Measurements from ENCODE around the gene MAPK8IP3. TPM values are rescaled to one million over a fixed set of nuclear protein-coding genes. Genes with fewer than 3 reads are reported as not detected.

The MAPK8IP3 gene
- total RNA-seq, 1 donor from 2014 or later: 28.5 TPM

DNA sequence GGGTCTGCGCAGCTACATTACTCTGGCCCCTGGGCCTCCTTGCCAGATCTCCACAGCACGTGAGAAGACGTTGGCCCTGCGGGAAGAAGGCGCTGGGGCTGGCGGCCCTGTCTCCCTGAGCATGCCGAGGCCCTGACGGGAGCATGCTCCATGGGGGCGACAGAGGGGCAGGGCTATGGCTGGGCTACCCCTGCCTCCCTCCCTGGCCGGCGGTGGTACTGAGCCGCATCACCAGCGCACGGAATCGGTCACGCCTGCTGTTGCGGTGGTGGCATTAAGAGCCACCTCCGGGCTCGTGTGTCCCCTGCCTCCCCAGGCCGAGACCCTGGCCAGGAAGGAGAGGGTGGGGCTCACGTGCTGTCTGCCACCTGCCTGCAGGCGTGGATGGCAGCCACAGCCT lies 28.1 kb downstream of the MAPK8IP3 start:
- Histone ChIP-seq H3K4me2 (no peak overlapping the region), H4K20me1 (ENCODE audit: low read depth) (peaks cover 2% of the 10 kb centered on the region), H3K9me3 (ENCODE audit: low read depth) (no peaks in the 10 kb centered on the region), H3K9ac (no peak overlapping the region), H3K79me2 (ENCODE audit: low read depth) (no peaks in the 10 kb centered on the region), H3K36me3 (no peaks in the 10 kb centered on the region), H3K4me1 (no peaks in the 10 kb centered on the region), H3K27me3 (no peaks in the 10 kb centered on the region), H2AFZ (replicated peaks) (no peak overlapping the region), H3F3A (ENCODE audit: low read depth) (peaks cover 45% of the 10 kb centered on the region), H3K4me3 (no peak overlapping the region), H3K27ac (no peak overlapping the region)
- no peak for DNase-seq (ENCODE audit: low spot score)
- H3K9me3 Mint-ChIP-seq: peaks cover 2% of the 10 kb centered on the region
- no peaks in the 10 kb centered on the region for H3K27me3 Mint-ChIP-seq (ENCODE audit: insufficient read depth, low read depth)
- no peak overlapping the region for H3K27ac Mint-ChIP-seq
- no peak overlapping the region for H3K4me3 Mint-ChIP-seq
- H3K36me3 Mint-ChIP-seq: peaks cover 4% of the 10 kb centered on the region
- H3K4me1 Mint-ChIP-seq: no peaks in the 10 kb centered on the region
- TF ChIP-seq, protein P1, sequence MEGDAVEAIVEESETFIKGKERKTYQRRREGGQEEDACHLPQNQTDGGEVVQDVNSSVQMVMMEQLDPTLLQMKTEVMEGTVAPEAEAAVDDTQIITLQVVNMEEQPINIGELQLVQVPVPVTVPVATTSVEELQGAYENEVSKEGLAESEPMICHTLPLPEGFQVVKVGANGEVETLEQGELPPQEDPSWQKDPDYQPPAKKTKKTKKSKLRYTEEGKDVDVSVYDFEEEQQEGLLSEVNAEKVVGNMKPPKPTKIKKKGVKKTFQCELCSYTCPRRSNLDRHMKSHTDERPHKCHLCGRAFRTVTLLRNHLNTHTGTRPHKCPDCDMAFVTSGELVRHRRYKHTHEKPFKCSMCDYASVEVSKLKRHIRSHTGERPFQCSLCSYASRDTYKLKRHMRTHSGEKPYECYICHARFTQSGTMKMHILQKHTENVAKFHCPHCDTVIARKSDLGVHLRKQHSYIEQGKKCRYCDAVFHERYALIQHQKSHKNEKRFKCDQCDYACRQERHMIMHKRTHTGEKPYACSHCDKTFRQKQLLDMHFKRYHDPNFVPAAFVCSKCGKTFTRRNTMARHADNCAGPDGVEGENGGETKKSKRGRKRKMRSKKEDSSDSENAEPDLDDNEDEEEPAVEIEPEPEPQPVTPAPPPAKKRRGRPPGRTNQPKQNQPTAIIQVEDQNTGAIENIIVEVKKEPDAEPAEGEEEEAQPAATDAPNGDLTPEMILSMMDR (IDR thresholded peaks at IDR 0.05): no peak
- TF ChIP-seq EZH2 (IDR thresholded peaks at IDR 0.05) (no peak), EZH2phosphoT487 (IDR thresholded peaks at IDR 0.05) (no peak)

DNA sequence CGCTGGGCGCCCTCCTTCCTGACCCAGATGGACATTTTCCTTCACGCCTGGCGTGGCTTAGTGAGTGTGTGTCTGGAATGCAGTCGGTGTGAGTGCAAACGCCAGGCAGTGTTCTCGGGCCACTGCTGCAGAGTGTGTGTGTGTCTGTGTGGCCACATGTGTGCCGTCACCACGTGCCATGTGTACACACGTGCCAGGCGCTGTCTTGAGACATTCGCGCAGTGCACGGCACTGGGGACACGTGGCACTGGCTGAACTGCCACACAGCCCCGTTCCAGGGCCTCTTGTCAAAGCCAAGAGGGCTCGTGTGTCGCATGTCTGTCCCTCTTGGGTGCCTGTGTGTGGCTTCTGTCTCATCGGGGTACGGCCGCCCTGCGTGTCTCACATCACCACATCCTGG lies 28.8 kb downstream of the MAPK8IP3 start:
- Histone ChIP-seq H3K36me3 (no peaks in the 10 kb centered on the region), H3K4me2 (no peak overlapping the region), H3K9me3 (ENCODE audit: low read depth) (no peaks in the 10 kb centered on the region), H3K4me3 (no peak overlapping the region), H3K4me1 (no peaks in the 10 kb centered on the region), H2AFZ (replicated peaks) (no peak overlapping the region), H4K20me1 (ENCODE audit: low read depth) (no peaks in the 10 kb centered on the region), H3K27me3 (no peaks in the 10 kb centered on the region), H3F3A (ENCODE audit: low read depth) (peaks cover 52% of the 10 kb centered on the region), H3K9ac (no peak overlapping the region), H3K27ac (no peak overlapping the region), H3K79me2 (ENCODE audit: low read depth) (no peaks in the 10 kb centered on the region)
- no peaks in the 10 kb centered on the region for H3K27me3 Mint-ChIP-seq (ENCODE audit: insufficient read depth, low read depth)
- H3K9me3 Mint-ChIP-seq: peaks cover 2% of the 10 kb centered on the region
- TF ChIP-seq EZH2 (IDR thresholded peaks at IDR 0.05): no peak
- TF ChIP-seq, protein P1 (IDR thresholded peaks at IDR 0.05): no peak
- no peak for TF ChIP-seq EZH2phosphoT487 (IDR thresholded peaks at IDR 0.05)
- peaks cover 3% of the 10 kb centered on the region for H3K36me3 Mint-ChIP-seq
- H3K4me3 Mint-ChIP-seq: no peak overlapping the region
- H3K4me1 Mint-ChIP-seq: no peaks in the 10 kb centered on the region
- no peak overlapping the region for H3K27ac Mint-ChIP-seq
- no peak for DNase-seq (ENCODE audit: low spot score)

DNA sequence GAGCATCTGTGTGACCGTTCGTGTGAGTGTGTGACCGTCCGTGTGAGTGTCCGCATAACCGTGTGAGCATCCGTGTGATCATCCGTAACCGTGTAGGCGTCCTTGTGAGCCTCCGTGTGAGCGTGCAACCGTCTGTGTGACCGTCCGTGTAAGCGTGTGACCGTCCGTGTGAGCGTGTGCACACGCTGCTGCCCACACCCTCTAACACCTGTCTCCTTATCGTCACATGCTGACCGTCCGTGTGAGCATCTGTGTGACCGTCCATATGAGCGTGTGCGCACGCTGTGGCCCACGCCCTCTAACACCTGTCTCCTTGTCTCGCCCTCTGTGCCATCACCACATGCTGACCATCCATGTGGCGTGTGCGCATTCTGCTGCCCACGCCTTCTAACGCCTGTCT lies 34.2 kb downstream of the MAPK8IP3 start:
- no peak overlapping the region for H3K4me2 ChIP-seq

More for the DNA sequence above, 34.2 kb downstream of the MAPK8IP3 start:
- no peak overlapping the region for H3K27ac ChIP-seq
- H3F3A ChIP-seq (ENCODE audit: low read depth): peaks cover 49% of the 10 kb centered on the region
- no peaks in the 10 kb centered on the region for H4K20me1 ChIP-seq (ENCODE audit: low read depth)
- H3K4me3 Mint-ChIP-seq: no peak overlapping the region
- TF ChIP-seq, protein P1 (IDR thresholded peaks at IDR 0.05): no peak
- TF ChIP-seq EZH2 (IDR thresholded peaks at IDR 0.05): no peak
- TF ChIP-seq EZH2phosphoT487 (IDR thresholded peaks at IDR 0.05): no peak
- H3K9me3 Mint-ChIP-seq: no peaks in the 10 kb centered on the region
- H3K4me3 ChIP-seq: no peak overlapping the region
- no peaks in the 10 kb centered on the region for H3K4me1 ChIP-seq
- no peaks in the 10 kb centered on the region for H3K27me3 ChIP-seq
- no peaks in the 10 kb centered on the region for H3K36me3 ChIP-seq
- DNase-seq (ENCODE audit: low spot score): no peak
- no peaks in the 10 kb centered on the region for H3K4me1 Mint-ChIP-seq
- no peaks in the 10 kb centered on the region for H3K9me3 ChIP-seq (ENCODE audit: low read depth)
- no peak overlapping the region for H3K9ac ChIP-seq
- no peaks in the 10 kb centered on the region for H3K79me2 ChIP-seq (ENCODE audit: low read depth)
- H3K36me3 Mint-ChIP-seq: peaks cover 2% of the 10 kb centered on the region
- no peak overlapping the region for H3K27ac Mint-ChIP-seq
- H2AFZ ChIP-seq (replicated peaks): no peak overlapping the region
- H3K27me3 Mint-ChIP-seq (ENCODE audit: insufficient read depth, low read depth): no peaks in the 10 kb centered on the region

All from neural progenitor cell (in vitro differentiated cells).